GM04503 (cell line): ENCODE data around the gene PGA5.
"Not testable (repeated sequence)": the region's sequence is repeated elsewhere in the genome, so short reads cannot be mapped to it uniquely, and the experiment has no call there.

Experiments
- DNase-seq: peaks from one replicate; pipeline ENCODE4 v3.0.0-alpha.2; 2012; ENCODE audit warnings: low read depth

Gene PGA5

DNA sequence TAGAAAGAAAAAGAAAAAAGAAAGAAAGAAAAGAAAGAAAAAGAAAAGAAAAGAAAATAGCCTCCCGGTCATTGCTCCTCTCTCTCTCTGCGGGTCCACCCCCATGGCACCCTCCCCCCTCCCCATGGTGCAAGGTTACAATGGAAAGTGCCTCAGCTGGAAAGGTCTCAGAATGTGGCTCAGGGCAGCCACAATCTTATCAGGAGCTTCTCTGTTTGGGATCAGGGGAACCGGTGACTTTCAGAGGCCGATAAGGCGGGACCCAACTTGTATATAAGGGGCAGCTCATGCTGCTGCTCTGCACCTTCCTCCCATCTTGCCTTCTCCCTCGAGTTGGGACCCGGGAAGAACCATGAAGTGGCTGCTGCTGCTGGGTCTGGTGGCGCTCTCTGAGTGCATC is at the start of gene PGA5:
Gene PGA5 (plus strand): TSS at position 301 of the 400 bp plus-strand sequence. CDS start 52 bp downstream, at position 353.
- not testable (repeated sequence) for DNase-seq

DNA sequence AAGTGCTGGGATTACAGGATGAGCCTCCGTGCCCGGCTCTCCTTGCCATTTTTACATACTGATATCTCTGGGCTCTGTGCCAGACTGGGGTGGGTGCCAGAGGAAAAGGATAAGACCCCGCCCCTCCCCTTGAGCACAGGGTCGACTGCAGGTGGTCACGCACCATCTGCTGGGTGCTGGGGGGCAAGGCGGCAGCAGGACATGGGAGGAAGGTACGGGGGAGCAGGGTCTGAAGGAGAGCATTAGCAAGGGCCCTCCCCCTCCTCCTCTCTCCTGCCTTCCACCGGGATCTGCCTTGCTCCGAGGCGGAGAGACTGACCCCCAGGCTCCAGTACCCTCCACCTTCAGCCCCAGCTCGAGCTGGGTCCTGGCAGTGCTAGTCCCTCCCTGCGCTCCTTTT is 47.4 kb upstream of the PGA5 start:
- no peak for DNase-seq

DNA sequence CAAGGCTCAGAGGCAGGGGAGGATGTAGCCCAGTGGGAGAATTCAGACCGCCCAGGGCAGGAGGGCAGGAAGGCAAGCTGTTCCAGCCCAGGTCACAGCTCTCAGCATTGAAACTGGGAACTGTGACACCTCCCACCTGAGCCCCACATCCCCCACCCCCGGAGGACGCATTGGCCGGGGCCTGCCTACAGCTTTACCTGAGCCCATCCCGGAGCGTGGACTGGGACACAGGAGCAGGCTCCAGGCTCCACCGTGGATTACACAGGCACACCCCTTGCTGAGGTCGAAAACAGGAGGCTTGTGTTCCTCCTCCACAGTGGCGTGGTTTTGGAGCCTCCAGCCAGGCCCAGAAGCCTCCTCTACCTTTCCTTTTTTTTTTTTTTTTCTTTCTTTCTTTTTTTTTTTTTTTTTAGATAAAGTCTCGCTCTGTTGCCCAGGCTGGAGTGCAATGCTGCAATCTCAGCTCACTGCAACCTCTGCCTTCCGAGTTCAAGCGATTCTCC is 46.8 kb upstream of the PGA5 start:
- DNase-seq = no peak

DNA sequence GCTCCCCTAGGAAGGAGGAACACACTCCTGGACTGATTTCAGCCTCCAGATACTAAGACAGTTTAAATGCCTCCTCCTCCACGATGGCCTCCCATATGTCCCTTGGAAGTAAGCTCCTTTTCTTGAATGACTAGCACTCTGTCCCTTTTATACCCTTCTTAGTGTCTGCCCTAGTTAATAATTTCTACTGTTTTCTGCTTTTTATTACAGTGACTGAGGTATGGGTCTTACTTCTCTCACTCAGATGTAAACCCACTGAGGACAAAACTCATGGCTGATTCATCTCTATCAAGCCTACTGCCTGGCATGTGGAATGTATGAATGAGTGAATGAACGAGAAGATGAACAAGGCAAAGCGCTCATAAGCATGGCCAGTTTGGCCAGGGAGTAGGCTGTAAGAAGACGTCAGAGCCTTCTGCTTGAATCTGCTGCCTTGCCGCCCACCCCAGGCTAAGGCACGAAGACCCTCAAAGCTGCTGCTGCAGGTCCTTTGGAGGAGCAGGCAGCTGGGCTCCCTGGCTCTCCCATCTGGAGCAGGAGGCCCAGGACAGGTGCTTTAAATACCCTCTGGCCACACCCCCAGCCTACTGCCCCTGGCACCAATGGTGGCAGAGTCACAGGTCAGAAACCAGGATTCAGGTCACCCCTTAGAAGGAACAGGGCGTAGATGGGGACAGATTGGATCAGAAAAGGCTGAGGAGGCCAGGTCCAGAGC is 45.8 kb upstream of the PGA5 start:
- no peak for DNase-seq

DNA sequence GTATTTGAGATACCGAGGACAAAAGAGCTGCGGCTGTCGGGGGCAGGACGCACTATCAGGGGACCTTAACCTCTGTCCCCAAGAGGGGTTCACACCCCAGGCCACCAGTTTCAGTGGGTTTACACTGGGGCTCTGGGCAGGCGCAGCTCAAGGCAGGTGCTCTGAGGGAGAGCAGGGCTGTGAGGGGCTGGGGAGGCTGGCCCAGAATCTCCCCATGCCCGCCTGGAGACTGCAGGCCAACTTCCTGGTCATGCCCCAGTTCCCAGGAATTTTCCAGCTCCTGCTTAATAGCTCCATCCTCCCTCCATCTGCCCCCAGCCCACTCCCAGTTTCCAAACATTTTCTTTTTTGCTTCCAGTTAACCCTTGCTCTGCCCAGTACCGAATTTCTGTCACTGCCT is 45.3 kb upstream of the PGA5 start:
- no peak for DNase-seq

DNA sequence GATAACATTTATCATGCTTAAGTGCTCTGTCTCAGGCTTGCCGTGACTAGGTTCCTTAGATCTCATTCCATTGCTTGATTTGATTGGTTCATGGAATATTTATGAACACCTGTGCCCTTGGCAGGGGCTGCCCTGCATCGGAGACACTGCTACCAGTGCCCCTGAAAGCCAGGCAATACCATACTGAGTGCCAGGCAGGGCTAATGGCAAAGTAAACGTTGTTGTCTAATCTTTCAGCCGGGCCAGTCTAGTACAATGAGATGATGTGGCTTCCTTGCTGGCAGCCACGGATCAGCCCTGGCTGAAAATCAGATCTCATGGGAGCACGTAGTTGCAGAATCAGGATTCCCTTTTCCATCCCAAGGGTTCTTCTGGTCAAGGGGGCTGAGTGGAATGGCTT is 42.6 kb upstream of the PGA5 start:
- DNase-seq = no peak

DNA sequence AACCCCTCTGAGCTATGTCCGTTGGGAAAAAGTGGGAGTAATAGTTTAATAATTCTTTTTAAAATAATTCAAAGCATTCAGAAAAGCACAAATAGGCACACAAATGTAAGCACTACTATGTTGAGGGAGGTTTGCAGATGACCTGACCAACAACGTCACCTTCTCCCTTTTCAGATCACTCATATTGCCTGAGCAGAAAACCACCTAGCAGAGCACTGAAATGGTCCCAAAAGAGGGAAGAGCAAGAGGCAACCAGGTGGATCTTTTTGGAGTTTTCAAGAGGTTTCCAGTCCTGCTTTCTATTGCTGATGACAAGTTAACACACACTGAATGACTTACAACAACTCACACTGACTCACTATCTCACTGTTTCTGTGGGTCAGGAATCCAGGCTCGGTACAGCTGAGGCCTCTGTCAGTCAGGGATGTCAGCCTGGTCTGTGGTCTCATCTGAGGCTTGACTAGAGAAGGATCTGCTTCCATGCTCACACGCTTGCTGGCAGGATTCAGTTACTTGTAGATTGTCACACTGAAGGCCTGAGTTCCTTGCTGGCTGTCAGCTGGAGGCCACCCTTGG is 41.9 kb upstream of the PGA5 start:
- no peak for DNase-seq

DNA sequence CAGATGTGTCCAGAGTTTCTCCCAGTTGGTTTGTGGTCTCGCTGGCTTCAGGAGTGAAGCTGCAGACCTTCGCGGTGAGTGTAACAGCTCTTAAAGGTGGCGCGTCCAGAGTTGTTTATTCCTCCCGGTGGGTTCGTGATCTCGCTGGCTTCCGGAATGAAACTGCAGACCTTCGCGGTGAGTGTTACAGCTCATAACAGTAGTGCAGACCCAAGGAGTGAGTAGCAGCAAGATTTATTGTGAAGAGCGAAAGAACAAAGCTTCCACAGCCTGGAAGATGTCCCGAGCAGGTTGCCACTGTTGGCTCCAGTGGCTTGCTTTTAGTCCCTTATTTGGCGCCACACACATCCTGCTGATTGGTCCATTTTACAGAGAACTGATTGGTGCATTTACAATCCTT is 39.5 kb upstream of the PGA5 start:
- DNase-seq = no peak

DNA sequence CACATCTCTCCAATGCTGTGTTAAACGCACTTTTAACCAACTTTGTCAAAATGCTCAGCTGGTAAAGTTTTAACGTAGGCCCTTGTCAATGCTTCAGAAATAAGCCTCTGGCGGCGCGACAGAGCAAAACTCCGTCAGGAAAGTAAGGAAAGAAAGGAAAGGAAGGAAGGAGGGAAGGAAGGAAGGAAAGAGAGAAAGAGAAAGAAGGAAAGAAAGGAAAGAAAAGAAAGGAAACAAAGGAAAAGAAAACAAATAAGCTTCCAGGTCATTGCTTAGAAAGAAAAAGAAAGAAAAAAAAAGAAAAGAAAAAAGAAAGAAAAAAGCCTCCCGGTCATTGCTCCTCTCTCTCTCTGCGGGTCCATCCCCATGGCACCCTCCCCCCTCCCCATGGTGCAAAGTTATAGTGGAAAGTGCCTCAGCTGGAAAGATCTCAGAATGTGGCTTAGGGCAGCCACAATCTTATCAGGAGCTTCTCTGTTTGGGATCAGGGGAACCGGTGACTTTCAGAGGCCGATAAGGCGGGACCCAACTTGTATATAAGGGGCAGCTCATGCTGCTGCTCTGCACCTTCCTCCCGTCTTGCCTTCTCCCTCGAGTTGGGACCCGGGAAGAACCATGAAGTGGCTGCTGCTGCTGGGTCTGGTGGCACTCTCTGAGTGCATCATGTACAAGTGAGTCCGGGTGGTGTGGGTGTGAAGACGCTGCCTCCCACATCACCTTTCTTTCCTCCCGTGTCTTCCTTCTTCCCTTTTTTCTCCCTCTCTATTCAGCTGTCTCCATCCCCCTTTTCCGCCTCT is 37.8 kb upstream of the PGA5 start, which contains the start of gene PGA3:
Gene PGA3 (plus strand): TSS at position 566 of the 797 bp plus-strand sequence. CDS start 50 bp downstream, at position 616.
- DNase-seq = not testable (repeated sequence)

DNA sequence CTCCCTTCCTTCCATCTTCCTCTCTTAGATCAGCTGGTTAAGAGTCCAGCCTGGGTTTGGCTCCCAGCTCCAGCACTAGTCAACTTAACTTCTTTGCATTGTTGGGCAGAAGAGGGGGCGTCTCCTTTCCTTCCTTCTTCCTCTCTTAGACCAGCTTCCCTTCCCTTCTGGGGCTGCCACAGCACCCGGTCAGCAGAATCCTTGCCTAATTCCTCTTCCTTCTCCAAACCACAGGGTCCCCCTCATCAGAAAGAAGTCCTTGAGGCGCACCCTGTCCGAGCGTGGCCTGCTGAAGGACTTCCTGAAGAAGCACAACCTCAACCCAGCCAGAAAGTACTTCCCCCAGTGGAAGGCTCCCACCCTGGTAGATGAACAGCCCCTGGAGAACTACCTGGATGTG is 37.1 kb upstream of the PGA5 start:
- DNase-seq = not testable (repeated sequence)

DNA sequence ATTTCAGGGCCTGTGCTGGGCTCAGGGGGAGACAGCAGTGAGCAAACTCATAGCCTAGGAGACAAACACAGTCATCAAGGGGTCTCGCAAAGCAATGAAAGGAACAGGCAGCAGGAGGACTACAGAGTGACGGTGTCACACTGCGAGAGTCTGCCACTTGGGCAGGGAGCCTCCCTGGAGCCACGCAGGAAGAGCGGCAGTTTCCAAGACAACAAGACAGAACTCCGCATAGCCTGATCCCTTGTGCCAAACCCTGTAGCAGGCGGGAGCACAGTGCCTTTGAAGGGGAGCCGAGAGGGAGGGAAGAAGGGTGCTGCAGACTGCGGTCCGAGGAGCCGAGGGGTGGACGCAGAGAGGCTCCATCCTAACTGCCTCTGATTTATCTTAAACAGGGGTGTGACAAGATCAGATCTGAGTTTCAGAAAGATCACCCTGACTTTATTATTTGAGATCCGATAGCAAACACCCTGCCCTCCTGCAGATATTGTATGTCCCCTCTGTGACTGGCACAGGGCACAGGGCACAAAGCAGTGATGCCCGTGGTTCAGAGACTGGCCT is 36.4 kb upstream of the PGA5 start:
- not testable (repeated sequence) for DNase-seq

DNA sequence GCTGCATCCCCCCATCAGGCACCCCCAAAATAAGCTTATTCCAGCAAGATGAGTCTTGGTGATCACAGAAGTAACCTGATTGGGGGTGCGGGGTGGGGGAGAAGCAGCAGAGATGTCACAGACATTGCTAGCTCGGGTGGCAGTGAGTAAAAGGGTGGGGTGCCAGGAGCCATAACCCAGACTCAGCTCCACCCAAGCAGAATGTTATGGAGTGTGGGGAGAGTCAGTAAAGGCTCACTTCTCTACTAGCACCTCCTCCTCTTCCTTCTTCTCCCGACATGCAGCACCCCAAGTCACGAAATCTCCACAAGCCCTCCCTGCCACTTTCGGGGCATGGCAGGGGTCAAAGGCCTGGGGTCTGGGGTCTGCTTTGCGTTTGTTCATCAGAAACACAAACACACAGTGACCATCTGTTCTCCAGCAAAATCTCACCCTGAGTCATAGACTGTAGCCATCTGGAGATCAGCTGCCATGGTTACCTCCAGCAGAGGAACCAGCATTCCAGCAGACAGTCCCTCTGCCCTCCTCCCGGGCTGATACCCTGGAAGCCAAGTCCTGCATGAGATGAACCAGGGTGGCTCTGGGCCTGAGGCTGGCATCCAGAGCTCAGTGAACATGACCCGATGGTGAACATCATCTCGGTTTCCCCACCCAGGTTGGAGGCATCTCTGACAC is 33.2 kb upstream of the PGA5 start:
- DNase-seq = not testable (repeated sequence)

DNA sequence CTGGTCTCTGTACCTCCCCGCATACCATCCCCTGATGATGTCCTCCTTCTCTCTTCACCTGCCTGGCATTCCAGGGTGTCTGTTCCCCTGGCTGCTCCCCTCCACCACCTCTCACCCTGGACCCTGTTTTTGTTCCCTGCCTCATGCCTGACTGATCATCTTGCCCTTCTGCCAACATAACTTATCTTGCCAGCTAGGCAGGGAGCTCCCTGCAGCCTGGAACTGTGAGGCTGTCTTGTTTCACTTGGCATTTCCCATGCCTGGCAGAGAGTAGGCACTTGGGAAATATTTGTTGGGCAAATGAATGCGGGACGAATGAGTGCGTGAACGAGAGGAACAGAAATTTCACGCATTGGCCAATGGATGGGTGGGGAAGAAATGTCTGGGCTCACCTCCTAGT is 30.3 kb upstream of the PGA5 start:
- DNase-seq = not testable (repeated sequence)

DNA sequence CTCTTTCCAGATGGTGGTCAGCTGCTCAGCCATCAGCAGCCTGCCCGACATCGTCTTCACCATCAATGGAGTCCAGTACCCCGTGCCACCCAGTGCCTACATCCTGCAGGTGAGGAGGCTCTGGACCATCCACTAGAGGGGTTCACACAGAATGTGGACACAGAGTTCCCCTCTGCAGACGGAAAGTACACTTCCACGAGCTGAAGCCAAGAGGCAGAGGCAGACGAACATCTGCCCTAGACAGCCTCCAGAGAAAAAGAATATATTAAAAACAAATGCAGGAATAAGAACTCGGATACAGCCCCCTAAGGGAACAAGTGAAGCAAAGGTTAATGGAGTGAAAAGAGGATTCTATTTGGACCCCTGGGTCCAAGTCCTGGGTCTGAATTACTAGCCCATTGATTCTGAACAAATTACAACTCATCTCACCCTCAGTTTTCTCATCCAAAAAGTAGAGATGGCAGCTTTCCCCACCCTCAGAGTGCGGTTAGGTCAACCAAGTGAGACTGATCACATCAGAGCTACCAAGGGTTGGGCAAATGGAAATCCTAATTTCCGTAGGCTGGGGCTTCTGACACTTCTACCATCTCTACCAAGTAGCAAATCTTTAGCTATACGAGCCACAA is 29.5 kb upstream of the PGA5 start:
- DNase-seq = not testable (repeated sequence)

DNA sequence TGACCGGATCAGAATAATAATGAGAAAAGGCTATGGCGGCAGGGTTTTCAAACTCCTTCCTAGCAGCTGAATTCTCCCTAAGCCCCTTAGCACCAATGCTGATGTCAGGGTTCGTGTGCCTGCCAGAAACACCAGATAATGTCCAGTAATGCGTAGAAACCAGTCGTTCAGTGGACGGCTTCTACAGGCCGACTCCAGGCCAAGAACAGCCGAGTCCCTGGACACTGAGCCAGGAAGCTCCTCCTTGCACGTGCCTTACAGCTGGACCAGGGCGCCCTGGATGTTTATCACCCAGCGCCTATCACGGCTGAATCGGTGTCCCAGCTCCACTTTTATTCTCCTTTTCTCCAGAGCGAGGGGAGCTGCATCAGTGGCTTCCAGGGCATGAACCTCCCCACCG is 28.8 kb upstream of the PGA5 start:
- not testable (repeated sequence) for DNase-seq

DNA sequence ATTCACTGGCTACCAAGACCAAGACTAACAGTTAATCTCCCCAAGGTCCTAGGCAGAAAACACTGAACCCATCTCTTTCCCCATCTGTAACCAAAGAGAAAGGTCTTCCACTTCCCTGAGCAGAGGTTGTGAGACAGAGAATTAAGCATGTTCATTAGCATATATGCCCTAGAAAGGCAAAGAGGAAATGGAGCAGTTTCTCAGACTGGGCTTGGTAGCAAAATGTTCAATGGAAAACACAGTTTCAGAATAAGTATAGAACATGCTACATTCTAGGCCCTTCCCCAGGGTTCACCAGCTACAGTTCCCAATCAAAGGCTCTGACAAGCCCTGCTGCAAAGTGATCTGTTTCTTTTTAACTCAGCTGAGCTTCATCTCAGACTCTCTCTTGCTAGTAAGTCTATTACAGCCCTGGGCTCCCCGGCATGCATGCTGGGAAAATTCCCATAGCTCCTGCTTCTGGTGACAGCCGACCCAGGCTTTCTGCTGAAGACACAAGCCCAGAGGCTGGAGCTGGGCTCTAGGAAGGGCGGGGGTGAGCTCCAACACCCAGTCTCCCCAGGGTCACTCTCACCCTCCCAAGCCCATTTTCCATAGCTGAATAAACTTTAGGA is 27.2 kb upstream of the PGA5 start:
- DNase-seq = not testable (repeated sequence)

DNA sequence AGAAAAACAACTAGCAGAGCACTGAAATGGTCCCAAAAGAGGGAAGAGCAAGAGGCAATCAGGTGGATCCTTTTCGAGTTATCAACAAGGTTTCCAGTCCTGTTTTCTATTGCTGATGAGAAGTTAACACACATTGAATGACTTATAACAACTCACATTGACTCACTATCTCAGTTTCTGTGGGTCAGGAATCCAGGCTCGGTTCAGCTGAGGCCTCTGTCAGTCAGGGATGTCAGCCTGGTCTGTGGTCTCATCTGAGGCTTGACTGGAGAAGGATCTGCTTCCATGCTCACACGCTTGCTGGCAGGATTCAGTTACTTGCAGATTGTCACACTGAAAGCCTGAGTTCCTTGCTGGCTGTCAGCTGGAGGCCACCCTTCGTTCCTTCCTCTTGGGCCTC is 22.7 kb upstream of the PGA5 start:
- not testable (repeated sequence) for DNase-seq

DNA sequence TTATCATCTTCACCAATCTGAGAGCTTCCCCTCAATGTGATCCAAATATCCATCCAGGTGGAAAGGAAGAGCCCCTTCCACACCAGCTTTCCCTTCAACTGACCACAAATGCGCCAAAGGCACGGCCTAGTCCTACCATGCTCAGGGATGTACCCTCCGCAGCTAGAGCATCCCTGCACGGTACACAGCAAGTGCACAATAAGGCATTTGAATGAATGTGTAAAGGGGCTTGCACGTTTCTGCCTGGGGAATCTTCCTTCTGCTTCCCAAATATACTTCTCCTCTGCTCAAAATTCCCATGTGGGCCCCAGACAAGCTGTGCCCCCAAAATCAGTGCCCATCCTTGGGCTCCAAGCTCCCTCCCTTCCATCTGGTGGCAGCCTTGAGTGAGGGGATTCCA is 22.0 kb upstream of the PGA5 start:
- not testable (repeated sequence) for DNase-seq

DNA sequence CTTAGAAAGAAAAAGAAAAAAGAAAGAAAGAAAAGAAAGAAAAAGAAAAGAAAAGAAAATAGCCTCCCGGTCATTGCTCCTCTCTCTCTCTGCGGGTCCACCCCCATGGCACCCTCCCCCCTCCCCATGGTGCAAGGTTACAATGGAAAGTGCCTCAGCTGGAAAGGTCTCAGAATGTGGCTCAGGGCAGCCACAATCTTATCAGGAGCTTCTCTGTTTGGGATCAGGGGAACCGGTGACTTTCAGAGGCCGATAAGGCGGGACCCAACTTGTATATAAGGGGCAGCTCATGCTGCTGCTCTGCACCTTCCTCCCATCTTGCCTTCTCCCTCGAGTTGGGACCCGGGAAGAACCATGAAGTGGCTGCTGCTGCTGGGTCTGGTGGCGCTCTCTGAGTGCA is 18.9 kb upstream of the PGA5 start, which contains the start of gene PGA4:
Gene PGA4 (plus strand): TSS at position 301 of the 400 bp plus-strand sequence. CDS start 54 bp downstream, at position 355.
- not testable (repeated sequence) for DNase-seq

DNA sequence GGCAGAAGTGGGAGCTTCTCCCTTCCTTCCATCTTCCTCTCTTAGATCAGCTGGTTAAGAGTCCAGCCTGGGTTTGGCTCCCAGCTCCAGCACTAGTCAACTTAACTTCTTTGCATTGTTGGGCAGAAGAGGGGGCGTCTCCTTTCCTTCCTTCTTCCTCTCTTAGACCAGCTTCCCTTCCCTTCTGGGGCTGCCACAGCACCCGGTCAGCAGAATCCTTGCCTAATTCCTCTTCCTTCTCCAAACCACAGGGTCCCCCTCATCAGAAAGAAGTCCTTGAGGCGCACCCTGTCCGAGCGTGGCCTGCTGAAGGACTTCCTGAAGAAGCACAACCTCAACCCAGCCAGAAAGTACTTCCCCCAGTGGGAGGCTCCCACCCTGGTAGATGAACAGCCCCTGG is 18.3 kb upstream of the PGA5 start:
- DNase-seq = not testable (repeated sequence)
